ENCODE data around the gene LRRC27.

LRRC27 gene

GRCh38 chr10:132417257-132417910 is 85.4 kb downstream of the LRRC27 start:
- DNase-seq: no peak

GRCh38 chr10:132417957-132418441 is 86.0 kb downstream of the LRRC27 start:
- DNase-seq: no peak

GRCh38 chr10:132418527-132419416 is 86.8 kb downstream of the LRRC27 start:
- no peak for DNase-seq

GRCh38 chr10:132419538-132420468 is 87.8 kb downstream of the LRRC27 start:
- no peak for DNase-seq

GRCh38 chr10:132420469-132420980 is 88.5 kb downstream of the LRRC27 start:
- no peak for DNase-seq

GRCh38 chr10:132420981-132421846 is 89.2 kb downstream of the LRRC27 start:
- DNase-seq: peak; percentile 41

- DNase-seq: no peak
Measured at GRCh38 chr10:132421847-132422751, 90.1 kb downstream of the LRRC27 start.

- peak; percentile 20 for DNase-seq
Measured at GRCh38 chr10:132422903-132423825, 91.2 kb downstream of the LRRC27 start.

GRCh38 chr10:132423966-132424861 is 92.2 kb downstream of the LRRC27 start:
- no peak for DNase-seq

- no peak for DNase-seq
Measured at GRCh38 chr10:132425029-132425756, 93.2 kb downstream of the LRRC27 start.

GRCh38 chr10:132425757-132426155 is 93.8 kb downstream of the LRRC27 start:
- DNase-seq: no peak

GRCh38 chr10:132427006-132427771 is 95.2 kb downstream of the LRRC27 start:
- DNase-seq: no peak

GRCh38 chr10:132427939-132428367 is 96.0 kb downstream of the LRRC27 start:
- DNase-seq: no peak

- no peak for DNase-seq
Measured at GRCh38 chr10:132428486-132428995, 96.5 kb downstream of the LRRC27 start.
